Karpas-422 (cell line): ENCODE measurements around the gene RASL10B. TPM values are rescaled to one million over a fixed set of nuclear protein-coding genes. Genes with fewer than 3 reads are reported as not detected.
"Not testable (repeated sequence)": the region's sequence is repeated elsewhere in the genome, so short reads cannot be mapped to it uniquely, and the experiment has no call there.

Experiments used
- DNase-seq: peaks from one replicate; pipeline ENCODE4 v3.0.0-alpha.2; 2015
- H2AFZ ChIP-seq: fragments of 200-600 bp; sonication (generic); 2 replicates; pipeline ENCODE4 v1.6.1; 2014; ENCODE audit warnings: antibody characterized with exemption, low read length, mixed read lengths
- H3K27ac ChIP-seq: fragments of 200-600 bp; sonication (generic); 2 replicates; pipeline ENCODE4 v1.5.1; 2014; ENCODE audit warnings: mild to moderate bottlenecking, low read length, moderate library complexity
- H3K27me3 ChIP-seq: fragments of 200-600 bp; sonication (generic); 2 replicates; pipeline ENCODE4 v1.6.1; 2014; ENCODE audit warnings: low read length, mixed read lengths
- H3K36me3 ChIP-seq: fragments of 200-600 bp; sonication (generic); 2 replicates; pipeline ENCODE4 v1.6.1; 2014; ENCODE audit warnings: low read length, mixed read lengths; ENCODE audit not compliant: insufficient read depth
- H3K4me1 ChIP-seq: fragments of 200-600 bp; sonication (generic); 2 replicates; pipeline ENCODE4 v1.6.1; 2014; ENCODE audit warnings: mild to moderate bottlenecking, low read length, mixed read lengths
- H3K4me2 ChIP-seq: fragments of 200-600 bp; sonication (generic); 2 replicates; pipeline ENCODE4 v1.6.1; 2014; ENCODE audit warnings: low read length, low read depth, mild to moderate bottlenecking; ENCODE audit not compliant: poor library complexity, severe bottlenecking
- H3K4me3 ChIP-seq: fragments of 200-600 bp; sonication (generic); 2 replicates; pipeline ENCODE4 v1.5.1; 2014; ENCODE audit warnings: mild to moderate bottlenecking, antibody characterized with exemption, low read length, mixed read lengths
- H3K79me2 ChIP-seq: fragments of 200-600 bp; sonication (generic); 2 replicates; pipeline ENCODE4 v1.6.1; 2014; ENCODE audit warnings: mild to moderate bottlenecking, low read length, mixed read lengths
- H3K9ac ChIP-seq: fragments of 200-600 bp; sonication (generic); 2 replicates; pipeline ENCODE4 v1.6.0; 2014; ENCODE audit warnings: low read length
- H3K9me2 ChIP-seq: fragments of 200-600 bp; sonication (generic), shearing (Covaris generic); replicated peaks from 2 replicates; pipeline ENCODE4 v1.6.0; 2014; ENCODE audit warnings: mild to moderate bottlenecking, low read length, moderate library complexity; ENCODE audit not compliant: insufficient read depth
- H3K9me3 ChIP-seq: fragments of 300-700, 200-600 bp; sonication (generic); 2 replicates; pipeline ENCODE4 v1.6.1; 2014; ENCODE audit warnings: low read length, mixed read lengths
- H4K20me1 ChIP-seq: fragments of 200-600 bp; sonication (generic); 2 replicates; pipeline ENCODE4 v1.6.1; 2014; ENCODE audit warnings: mild to moderate bottlenecking, antibody characterized with exemption, low read length, low read depth; ENCODE audit not compliant: insufficient read depth
- total RNA-seq: library from RNA; depleted of rRNA; stranded (reverse); fragments of >200 nt; shearing (Covaris generic); gene quantifications from 2 replicates; pipeline ENCODE4 v1.2.3, GENCODE V29; 2014; ENCODE audit warnings: low replicate concordance

The RASL10B gene
- total RNA-seq, 1 experiment from 2014 or later, result not detected

- Histone ChIP-seq H3K9me3 (no peaks in the 10 kb centered on the region), H3K9me2 (no peaks in the 10 kb centered on the region), H4K20me1 (0 out of 2 replicates have a peak, but pooled peaks cover 4% of the 10 kb centered on the region), H3K27me3 (no peaks in the 10 kb centered on the region), H2AFZ (no peak overlapping the region), H3K4me2 (no peak overlapping the region), H3K4me1 (no peaks in the 10 kb centered on the region), H3K4me3 (no peak overlapping the region), H3K27ac (no peak overlapping the region), H3K9ac (no peak overlapping the region), H3K79me2 (no peaks in the 10 kb centered on the region), H3K36me3 (no peaks in the 10 kb centered on the region)
- DNase-seq, result no peak
Observed at GRCh38 chr17:35745749-35746320, 14.4 kb downstream of the RASL10B start.

GRCh38 chr17:35747540-35748017 lies 16.1 kb downstream of the RASL10B start:
- Histone ChIP-seq H3K4me1 (no peaks in the 10 kb centered on the region), H2AFZ (no peak overlapping the region), H3K9me2 (no peaks in the 10 kb centered on the region), H3K27ac (no peak overlapping the region), H3K79me2 (no peaks in the 10 kb centered on the region), H3K9ac (no peak overlapping the region), H3K4me3 (no peak overlapping the region), H3K4me2 (no peak overlapping the region), H3K27me3 (no peaks in the 10 kb centered on the region), H3K9me3 (no peaks in the 10 kb centered on the region), H4K20me1 (0 out of 2 replicates have a peak, but pooled peaks cover 4% of the 10 kb centered on the region), H3K36me3 (no peaks in the 10 kb centered on the region)
- peak; percentile 92 for DNase-seq

GRCh38 chr17:35748341-35748841 lies 17.0 kb downstream of the RASL10B start:
- Histone ChIP-seq H3K9me2 (no peaks in the 10 kb centered on the region), H3K79me2 (no peaks in the 10 kb centered on the region), H3K4me1 (no peaks in the 10 kb centered on the region), H3K4me2 (no peak overlapping the region), H3K9ac (no peak overlapping the region), H3K4me3 (no peak overlapping the region), H2AFZ (no peak overlapping the region), H3K36me3 (no peaks in the 10 kb centered on the region), H3K9me3 (no peaks in the 10 kb centered on the region), H4K20me1 (0 out of 2 replicates have a peak, but pooled peaks cover 2% of the 10 kb centered on the region), H3K27ac (no peak overlapping the region), H3K27me3 (no peaks in the 10 kb centered on the region)
- DNase-seq, result no peak

GRCh38 chr17:35748979-35749378 lies 17.5 kb downstream of the RASL10B start:
- Histone ChIP-seq H3K27ac (no peak overlapping the region), H3K9me3 (no peaks in the 10 kb centered on the region), H3K4me3 (no peak overlapping the region), H3K27me3 (no peaks in the 10 kb centered on the region), H3K9ac (no peak overlapping the region), H2AFZ (no peak overlapping the region), H4K20me1 (no peaks in the 10 kb centered on the region), H3K36me3 (no peaks in the 10 kb centered on the region), H3K9me2 (no peaks in the 10 kb centered on the region), H3K4me2 (no peak overlapping the region), H3K4me1 (no peaks in the 10 kb centered on the region), H3K79me2 (no peaks in the 10 kb centered on the region)
- no peak for DNase-seq

- Histone ChIP-seq H3K9me3 (no peaks in the 10 kb centered on the region), H3K9me2 (no peaks in the 10 kb centered on the region), H3K4me3 (no peak overlapping the region), H3K27me3 (no peaks in the 10 kb centered on the region), H3K4me1 (no peaks in the 10 kb centered on the region), H3K79me2 (no peaks in the 10 kb centered on the region), H3K9ac (no peak overlapping the region), H3K36me3 (no peaks in the 10 kb centered on the region), H3K4me2 (no peak overlapping the region), H2AFZ (no peak overlapping the region), H3K27ac (no peak overlapping the region), H4K20me1 (no peaks in the 10 kb centered on the region)
- no peak for DNase-seq
Observed at GRCh38 chr17:35749560-35750412, 18.3 kb downstream of the RASL10B start.

- Histone ChIP-seq H3K79me2 (no peaks in the 10 kb centered on the region), H3K4me3 (no peak overlapping the region), H3K4me2 (no peak overlapping the region), H3K27ac (no peak overlapping the region), H3K36me3 (no peaks in the 10 kb centered on the region), H3K27me3 (no peaks in the 10 kb centered on the region), H3K9ac (no peak overlapping the region), H3K4me1 (no peaks in the 10 kb centered on the region), H4K20me1 (no peaks in the 10 kb centered on the region), H3K9me2 (no peaks in the 10 kb centered on the region), H2AFZ (no peak overlapping the region), H3K9me3 (no peaks in the 10 kb centered on the region)
- DNase-seq, result no peak
Observed at GRCh38 chr17:35750526-35751395, 19.3 kb downstream of the RASL10B start.

GRCh38 chr17:35751541-35751940 lies 20.1 kb downstream of the RASL10B start:
- not testable (repeated sequence) for H3K36me3 ChIP-seq, H3K4me3 ChIP-seq, H3K27me3 ChIP-seq, H2AFZ ChIP-seq, H3K9ac ChIP-seq, H4K20me1 ChIP-seq, H3K79me2 ChIP-seq, H3K9me2 ChIP-seq, H3K4me2 ChIP-seq, H3K9me3 ChIP-seq, H3K4me1 ChIP-seq, DNase-seq, H3K27ac ChIP-seq

GRCh38 chr17:35752471-35752870 lies 21.0 kb downstream of the RASL10B start:
- Histone ChIP-seq H4K20me1 (no peaks in the 10 kb centered on the region), H3K9ac (no peak overlapping the region), H3K4me2 (no peak overlapping the region), H3K9me3 (no peaks in the 10 kb centered on the region), H3K9me2 (no peaks in the 10 kb centered on the region), H3K79me2 (no peaks in the 10 kb centered on the region), H3K27ac (no peak overlapping the region), H2AFZ (no peak overlapping the region), H3K4me1 (peaks cover 3% of the 10 kb centered on the region), H3K27me3 (no peaks in the 10 kb centered on the region), H3K36me3 (no peaks in the 10 kb centered on the region), H3K4me3 (no peak overlapping the region)
- DNase-seq, result no peak
